Measurements from ENCODE around the gene SPANXB1.
"Not testable (repeated sequence)": the region's sequence is repeated elsewhere in the genome, so short reads cannot be mapped to it uniquely, and the experiment has no call there.

Gene SPANXB1, protein sequence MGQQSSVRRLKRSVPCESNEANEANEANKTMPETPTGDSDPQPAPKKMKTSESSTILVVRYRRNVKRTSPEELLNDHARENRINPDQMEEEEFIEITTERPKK

DNA sequence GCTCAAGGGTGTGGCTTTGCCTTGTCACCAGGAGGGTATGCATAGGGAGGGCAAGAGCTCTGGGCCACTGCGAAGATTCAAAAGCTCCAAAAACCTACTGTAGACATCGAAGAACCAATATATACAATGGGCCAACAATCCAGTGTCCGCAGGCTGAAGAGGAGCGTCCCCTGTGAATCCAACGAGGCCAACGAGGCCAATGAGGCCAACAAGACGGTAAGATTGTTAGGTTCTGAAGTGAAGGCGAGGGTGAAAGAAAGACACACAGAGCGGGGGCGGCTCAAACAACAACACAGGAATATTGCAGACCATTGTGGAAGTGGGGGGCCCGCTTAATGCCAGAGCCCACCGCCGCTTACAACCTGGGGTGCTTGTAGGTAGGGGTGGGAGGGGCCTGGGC lies at the start of gene SPANXB1:
Gene SPANXB1, plus strand, starts transcription at position 27 of the 400 bp plus-strand sequence. Its CDS starts 100 bp downstream, at position 127.
- not testable (repeated sequence) for DNase-seq

DNA sequence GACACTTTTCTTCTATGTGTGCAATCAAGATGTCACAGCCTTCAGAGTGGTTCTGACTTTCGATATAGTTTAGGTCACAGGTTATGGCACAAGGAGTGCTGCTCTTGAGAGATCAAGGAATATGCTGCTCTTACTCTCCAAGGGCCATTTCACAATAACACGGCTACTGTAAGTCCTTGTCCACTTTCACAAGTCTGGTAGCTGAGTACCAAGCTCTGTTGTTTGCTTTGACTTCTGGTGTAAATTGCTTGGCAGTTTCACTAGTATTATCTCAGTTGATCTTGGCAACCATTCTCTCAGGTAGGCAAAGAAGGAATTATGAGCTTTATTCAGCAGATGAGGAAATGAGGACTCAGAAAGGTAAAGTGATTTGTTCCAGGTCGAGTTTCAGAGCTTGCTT lies 35.4 kb upstream of the SPANXB1 start:
- DNase-seq, result no peak

DNA sequence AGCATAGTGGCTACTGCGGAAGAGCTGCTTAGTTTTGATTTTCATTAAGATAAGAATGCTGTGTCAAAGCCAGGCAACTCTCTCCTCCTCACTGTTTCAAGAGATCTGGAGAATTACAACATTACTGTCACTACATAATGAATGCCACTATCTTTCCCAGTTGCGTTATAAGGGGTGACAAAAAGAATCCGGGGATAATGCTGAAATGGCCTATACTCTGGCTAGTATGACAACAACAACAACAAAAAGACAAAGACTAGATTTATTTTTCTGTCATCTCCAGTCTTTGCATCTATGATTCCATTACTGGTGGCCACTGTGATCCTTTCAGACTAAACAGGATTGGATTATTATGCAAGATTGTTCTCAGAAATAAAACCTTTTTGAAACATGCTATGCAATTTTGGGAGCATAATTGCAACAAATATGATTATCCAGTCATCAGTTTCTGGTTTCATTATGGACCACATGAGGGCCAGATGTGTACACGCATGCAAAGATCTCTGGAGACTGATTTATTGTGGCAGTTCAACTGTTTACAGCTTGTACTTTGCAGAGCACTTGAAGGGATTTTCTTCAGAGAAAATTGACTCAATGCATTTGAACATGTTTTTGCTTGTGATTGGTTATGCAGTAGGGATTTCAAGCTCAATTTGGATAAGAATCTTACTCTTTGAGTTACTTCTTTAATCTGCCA lies 31.1 kb upstream of the SPANXB1 start:
- no peak for DNase-seq

DNA sequence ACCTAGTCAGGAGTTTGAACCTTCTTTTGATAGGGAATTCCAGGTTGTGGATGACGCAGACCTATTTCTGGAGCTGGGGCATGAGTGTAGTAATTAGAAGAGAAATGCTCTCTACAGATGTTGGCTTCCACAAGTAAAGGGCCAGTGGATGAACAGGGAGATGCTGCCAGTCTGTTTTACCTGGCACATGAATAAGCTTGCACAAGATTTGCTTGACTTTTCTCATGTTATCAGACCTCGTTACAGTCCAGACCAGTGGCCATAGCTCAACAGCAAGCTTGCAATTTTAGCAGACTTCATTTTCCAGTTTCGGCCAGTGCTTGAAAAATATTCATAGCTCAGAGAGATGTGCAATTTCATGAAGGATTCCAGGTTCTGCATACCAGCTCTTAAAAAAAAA lies 26.9 kb upstream of the SPANXB1 start:
- DNase-seq, result no peak

DNA sequence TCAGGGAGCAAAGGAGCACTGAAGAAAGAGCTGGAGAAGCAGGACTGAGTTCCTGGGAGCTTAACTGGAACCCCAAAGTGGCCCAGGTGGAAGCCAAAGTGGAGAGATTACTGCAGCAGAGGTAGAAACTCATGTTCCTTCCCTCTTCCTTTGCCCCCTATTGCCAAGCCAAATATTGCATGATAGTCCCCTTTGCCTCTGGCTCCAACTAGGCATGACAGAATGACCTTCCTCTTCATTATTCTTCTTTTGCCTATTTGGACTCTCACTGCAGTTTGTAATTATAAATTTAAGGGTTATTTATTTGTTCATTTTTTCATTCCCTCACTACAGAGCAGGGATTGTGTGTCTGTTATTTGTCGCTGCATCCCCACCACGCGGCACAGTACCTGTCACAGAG lies 22.1 kb upstream of the SPANXB1 start:
- no peak for DNase-seq

DNA sequence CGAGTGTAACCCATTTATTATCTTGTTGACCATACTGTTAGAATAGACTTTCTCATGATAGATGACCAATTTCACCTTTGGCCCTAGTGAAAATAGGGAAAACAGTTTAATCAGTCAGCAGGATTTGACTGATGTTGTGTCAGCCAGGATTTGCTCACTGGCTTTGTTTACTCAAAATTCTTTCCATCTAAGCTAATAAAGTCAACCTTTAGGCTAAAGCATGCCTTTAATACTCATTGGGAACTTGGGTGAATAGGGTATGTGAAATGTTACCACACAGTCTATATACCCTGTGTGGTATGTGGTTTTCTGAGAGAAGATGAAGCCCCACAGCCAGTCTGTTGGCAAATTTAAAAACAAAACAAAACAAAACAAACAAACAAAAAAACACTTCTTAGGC lies 18.7 kb upstream of the SPANXB1 start:
- DNase-seq, result no peak

DNA sequence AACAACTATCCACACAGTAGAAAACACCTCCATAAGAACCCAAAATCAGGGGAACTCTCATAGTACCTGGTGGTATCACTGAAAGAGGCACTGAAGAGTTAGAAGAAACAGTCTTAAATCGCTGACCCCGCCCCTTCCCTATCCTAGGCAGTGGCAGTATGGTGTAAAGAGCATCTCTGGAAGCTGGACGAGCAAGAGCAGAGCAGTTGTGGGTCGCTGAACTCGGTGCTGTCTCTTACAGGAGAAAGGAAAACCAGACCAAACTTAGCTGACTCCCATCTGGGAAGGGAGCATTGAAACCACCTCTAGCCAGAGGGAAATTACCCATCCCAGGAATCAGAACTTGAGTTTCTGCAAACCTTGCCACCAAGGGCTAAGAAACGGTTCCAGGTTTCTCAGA lies 2.8 kb downstream of the SPANXB1 start:
- not testable (repeated sequence) for DNase-seq

DNA sequence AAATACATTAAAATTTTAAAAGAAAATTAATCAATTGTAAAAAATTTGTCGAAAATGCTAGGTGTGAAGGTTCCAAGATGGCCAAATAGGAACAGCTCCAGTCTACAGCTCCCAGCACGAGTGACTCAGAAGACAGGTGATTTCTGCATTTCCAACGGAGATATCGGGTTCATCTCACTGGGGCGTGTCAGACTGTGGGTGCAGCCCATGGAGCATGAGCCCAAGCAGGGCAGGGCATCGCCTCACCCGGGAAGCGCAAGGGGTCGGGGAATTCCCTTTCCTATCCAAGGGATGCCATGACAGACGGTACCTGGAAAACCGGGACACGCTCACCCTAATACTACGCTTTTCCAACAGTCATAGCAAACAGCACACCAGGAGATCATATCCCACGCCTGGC lies 41.9 kb downstream of the SPANXB1 start:
- not testable (repeated sequence) for DNase-seq

DNA sequence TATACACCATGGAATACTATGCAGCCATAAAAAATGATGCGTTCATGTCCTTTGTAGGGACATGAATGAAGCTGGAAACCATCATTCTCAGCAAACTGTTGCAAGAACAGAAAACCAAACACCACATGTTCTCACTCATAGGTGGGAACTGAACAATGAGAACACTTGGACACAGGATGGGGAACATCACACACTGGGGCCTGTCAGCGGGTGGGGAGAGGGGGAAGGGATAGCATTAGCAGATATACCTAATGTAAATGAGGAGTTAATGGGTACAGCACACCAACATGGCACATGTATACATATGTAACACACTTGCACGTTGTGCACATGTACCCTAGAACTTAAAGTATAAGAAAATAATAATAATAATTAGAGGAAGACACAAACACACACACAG lies 47.5 kb downstream of the SPANXB1 start:
- DNase-seq, result not testable (repeated sequence)

DNA sequence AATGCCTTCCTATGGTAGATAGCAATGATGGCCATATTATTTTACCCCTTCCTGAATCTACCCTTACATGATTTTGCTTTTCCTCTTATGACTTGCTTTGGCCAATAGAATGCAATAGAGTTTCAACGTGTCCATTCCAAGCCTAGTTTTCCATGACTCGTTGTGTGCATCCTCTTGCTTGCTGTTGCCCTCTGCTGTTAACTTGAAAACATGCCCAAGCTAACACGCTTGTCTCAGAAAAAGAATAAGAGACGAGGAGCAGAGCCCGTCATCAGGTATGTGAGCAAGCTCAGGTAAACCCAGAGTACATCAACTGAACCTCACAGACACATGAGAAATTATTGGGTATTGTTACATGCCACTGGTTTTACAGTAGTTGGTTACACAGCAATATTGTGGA lies 49.7 kb downstream of the SPANXB1 start:
- not testable (repeated sequence) for DNase-seq
